Peyer's patch (tissue), 4 donors: ENCODE results near the gene CELF4.

Experiments
- CTCF ChIP-seq, 6 experiments: fragments of 450-650 bp in 4 of 6; fragments of 200-600 bp in 2 of 6; sonication (generic) in 1 of 6; IDR thresholded peaks; one replicate each; pipeline ENCODE4 v1.5.1; 2017 to 2019; ENCODE audit warnings: antibody characterized with exemption in 6 of 6, mild to moderate bottlenecking in 3 of 6, moderate library complexity in 1 of 6
- POLR2A ChIP-seq, 2 donors: fragments of 450-650 bp; IDR thresholded peaks; one replicate each; pipeline ENCODE4 v1.5.1; 2017; ENCODE audit warnings: antibody characterized with exemption in 2 of 2, mild to moderate bottlenecking in 2 of 2, moderate library complexity in 2 of 2

GRCh38 chr18:37487400-37487867 is 78.2 kb downstream of the CELF4 start:
- TF ChIP-seq CTCF (IDR thresholded peaks at IDR 0.05) (no peak), POLR2A (IDR thresholded peaks at IDR 0.05) (no peak)
